ENCODE data around the gene AKR1C3.
"Not testable (repeated sequence)": the region's sequence is repeated elsewhere in the genome, so short reads cannot be mapped to it uniquely, and the experiment has no call there.

The AKR1C3 gene

GRCh38 chr10:5094265-5095205 is at the start of gene AKR1C3:
AKR1C3 (plus strand) TSS chr10:5094414; CDS start chr10:5094445, 31 bp downstream.
- no peak for DNase-seq (ENCODE audit: extremely low spot score)
- POLR2A ChIA-PET: no interaction called here
- TF ChIP-seq, protein P1, sequence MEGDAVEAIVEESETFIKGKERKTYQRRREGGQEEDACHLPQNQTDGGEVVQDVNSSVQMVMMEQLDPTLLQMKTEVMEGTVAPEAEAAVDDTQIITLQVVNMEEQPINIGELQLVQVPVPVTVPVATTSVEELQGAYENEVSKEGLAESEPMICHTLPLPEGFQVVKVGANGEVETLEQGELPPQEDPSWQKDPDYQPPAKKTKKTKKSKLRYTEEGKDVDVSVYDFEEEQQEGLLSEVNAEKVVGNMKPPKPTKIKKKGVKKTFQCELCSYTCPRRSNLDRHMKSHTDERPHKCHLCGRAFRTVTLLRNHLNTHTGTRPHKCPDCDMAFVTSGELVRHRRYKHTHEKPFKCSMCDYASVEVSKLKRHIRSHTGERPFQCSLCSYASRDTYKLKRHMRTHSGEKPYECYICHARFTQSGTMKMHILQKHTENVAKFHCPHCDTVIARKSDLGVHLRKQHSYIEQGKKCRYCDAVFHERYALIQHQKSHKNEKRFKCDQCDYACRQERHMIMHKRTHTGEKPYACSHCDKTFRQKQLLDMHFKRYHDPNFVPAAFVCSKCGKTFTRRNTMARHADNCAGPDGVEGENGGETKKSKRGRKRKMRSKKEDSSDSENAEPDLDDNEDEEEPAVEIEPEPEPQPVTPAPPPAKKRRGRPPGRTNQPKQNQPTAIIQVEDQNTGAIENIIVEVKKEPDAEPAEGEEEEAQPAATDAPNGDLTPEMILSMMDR (IDR thresholded peaks at IDR 0.05; ENCODE audit: control extremely low read depth, extremely low read depth, low read depth, missing control alignments): no peak
- CTCF ChIA-PET: no interaction called here

- POLR2A ChIA-PET: no interaction called here
- CTCF ChIA-PET: no interaction called here
- DNase-seq (ENCODE audit: extremely low spot score): no peak
- TF ChIP-seq, protein P1 (IDR thresholded peaks at IDR 0.05; ENCODE audit: control extremely low read depth, extremely low read depth, low read depth, missing control alignments): no peak
These were observed 49.1 kb upstream of the AKR1C3 start for GRCh38 chr10:5045095-5045494.

DNA sequence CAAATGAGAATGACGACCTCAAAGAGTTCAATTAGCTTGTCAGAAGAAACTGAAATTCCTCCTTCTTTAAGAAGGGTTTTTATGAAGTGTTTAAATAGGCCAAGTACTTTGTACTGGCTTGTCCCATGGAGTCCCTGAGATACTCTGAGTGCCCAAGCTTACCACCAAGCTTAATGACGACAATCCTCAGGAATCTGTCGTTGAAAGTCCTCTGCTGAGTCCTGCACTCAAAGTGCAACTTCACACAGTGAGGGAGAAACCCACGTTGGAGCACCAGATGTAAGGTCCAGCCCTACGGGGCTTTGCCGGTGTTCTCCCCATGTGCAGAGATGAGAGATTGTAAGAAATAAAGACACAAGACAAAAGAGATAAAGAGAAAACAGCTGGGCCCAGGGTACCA is 47.8 kb upstream of the AKR1C3 start:
- CTCF ChIA-PET: no interaction called here
- TF ChIP-seq, protein P1 (IDR thresholded peaks at IDR 0.05; ENCODE audit: control extremely low read depth, extremely low read depth, low read depth, missing control alignments): no peak
- POLR2A ChIA-PET: no interaction called here

GRCh38 chr10:5047055-5047454 is 47.2 kb upstream of the AKR1C3 start:
- POLR2A ChIA-PET; DNase-seq (ENCODE audit: extremely low spot score); CTCF ChIA-PET: not testable (repeated sequence)

More for the DNA sequence above, 47.8 kb upstream of the AKR1C3 start:
- DNase-seq (ENCODE audit: extremely low spot score): no peak

DNA sequence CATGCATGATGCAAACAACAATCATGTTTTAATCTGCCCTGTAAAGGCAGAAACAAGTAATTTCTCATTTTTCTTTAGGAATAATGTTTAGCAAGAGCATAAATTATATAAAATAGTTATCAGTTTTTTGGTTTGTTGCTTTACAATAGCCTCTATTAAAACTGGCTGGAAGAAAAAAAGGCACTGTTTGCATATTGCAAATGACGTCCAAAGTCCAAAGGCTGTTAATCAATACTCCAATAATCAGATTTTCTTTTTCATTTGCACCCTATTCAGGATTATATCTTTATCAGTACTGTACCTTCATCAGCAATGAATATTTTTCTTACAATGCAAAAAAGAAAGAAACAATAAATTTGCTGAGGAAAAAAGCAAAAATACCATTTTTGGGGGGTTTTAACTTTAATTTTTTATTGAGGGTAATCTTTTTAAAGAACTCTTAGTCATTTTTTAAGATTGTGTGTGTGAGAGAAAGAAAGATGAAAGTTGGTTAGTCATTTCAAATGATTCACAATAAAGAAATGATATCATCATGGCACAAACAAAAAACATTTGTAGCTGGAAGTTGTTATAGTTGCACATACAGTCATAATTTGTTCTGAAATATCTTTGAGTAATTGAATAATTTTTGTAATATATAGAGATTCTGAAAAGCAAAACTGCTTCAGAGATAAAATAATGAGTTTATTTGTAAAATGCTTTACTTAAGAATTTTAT is 46.1 kb upstream of the AKR1C3 start:
- CTCF ChIA-PET: interaction anchor here (0.9 kb wide), 1 partner anchor 52 kb away, joined by 3 read pairs; no protein-coding TSS in a partner anchor
- TF ChIP-seq, protein P1 (IDR thresholded peaks at IDR 0.05; ENCODE audit: control extremely low read depth, extremely low read depth, low read depth, missing control alignments): no peak
- no peak for DNase-seq (ENCODE audit: extremely low spot score)
- POLR2A ChIA-PET: no interaction called here

DNA sequence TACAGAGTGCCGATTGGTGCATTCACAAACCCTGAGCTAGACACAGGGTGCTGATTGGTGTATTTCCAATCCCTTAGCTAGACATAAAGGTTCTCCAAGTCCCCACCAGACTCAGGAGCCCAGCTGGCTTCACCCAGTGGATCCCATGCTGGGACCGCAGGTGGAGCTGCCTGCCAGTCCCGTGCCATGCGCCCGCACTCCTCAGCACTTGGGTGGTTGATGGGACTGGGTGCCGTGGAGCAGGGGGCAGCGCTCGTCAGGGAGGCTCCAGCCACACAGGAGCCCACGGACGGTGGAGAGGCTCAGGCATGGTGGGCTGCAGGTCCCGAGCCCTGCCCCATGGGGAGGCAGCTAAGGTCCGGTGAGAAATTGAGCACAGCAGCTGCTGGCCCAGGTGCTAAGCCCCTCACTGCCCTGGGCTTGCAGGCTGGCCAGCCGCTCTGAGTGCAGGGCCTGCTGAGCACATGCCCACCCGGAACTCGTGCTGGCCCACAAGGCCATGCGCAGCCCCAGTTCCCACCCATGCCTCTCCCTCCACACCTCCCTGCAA is 41.2 kb upstream of the AKR1C3 start:
- DNase-seq (ENCODE audit: extremely low spot score); CTCF ChIA-PET; POLR2A ChIA-PET: not testable (repeated sequence)

DNA sequence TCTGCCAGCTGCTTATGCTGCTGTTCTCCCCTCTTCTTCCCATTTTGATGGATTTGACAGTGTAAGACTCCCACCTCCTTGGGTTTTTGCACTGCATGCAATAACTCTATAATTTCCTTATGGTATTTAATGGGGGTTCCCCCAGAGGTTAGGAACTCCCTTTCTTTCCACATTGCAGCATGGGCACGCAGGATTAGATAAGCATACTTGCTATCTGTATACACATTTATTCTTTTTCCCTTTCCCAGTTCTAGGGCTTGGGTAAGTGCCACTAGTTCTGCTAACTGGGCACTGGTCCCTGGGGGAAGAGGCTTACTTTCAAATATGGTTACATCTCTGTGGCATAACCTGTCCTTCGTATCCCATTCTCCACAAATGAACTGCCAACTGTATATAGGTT is 39.4 kb upstream of the AKR1C3 start:
- POLR2A ChIA-PET; DNase-seq (ENCODE audit: extremely low spot score); CTCF ChIA-PET: not testable (repeated sequence)

DNA sequence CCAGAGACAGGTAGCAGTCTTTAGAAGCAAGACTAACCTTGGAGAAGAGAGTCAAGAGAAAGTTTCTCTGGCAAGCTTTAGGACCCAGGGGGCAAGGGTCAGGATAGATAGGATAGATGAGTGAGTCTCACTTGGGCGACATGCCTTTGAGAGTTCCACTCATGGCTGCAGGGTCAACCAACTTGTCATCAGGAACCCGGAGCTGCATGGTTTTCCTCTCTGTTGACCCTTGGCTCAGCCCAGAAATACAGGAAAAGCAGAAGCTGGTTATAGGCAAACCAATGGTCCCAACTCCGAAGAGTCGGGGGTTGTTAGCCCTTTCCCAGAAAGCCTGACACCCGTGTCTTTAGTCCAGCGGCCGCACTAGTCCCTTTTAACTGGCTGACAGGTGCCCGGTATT is 34.9 kb upstream of the AKR1C3 start:
- CTCF ChIA-PET, POLR2A ChIA-PET: not testable (repeated sequence)

DNA sequence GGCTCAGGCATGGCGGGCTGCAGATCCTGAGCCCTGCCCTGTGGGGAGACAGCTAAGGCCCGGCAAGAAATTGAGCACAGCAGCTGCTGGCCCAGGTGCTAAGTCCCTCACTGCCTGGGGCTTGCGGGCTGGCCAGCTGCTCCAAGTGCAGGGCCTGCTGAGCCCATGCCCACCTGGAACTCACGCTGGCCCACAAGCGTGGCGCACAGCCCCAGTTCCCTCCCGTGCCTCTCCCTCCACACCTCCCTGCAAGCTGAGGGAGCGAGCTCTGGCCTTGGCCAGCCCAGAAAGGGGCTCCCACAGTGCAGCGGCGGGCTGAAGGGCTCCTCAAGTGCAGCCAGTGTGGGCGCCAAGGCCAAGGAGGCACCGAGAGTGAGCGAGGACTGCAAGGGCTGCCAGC is 33.4 kb upstream of the AKR1C3 start:
- CTCF ChIA-PET: not testable (repeated sequence)

More for the DNA sequence above, 34.9 kb upstream of the AKR1C3 start:
- DNase-seq (ENCODE audit: extremely low spot score): not testable (repeated sequence)

More for the DNA sequence above, 33.4 kb upstream of the AKR1C3 start:
- DNase-seq (ENCODE audit: extremely low spot score); POLR2A ChIA-PET: not testable (repeated sequence)
